MV-4-11 (cell line): Measurements from ENCODE around the gene THOP1.

ENCODE experiments used
- DNase-seq: peaks from one replicate; lab custom pipeline; 2025; lab: John Stamatoyannopoulos, UW

THOP1 gene

GRCh38 chr19:2762783-2763496 lies 22.4 kb upstream of the THOP1 start:
- DNase-seq: no peak

DNA sequence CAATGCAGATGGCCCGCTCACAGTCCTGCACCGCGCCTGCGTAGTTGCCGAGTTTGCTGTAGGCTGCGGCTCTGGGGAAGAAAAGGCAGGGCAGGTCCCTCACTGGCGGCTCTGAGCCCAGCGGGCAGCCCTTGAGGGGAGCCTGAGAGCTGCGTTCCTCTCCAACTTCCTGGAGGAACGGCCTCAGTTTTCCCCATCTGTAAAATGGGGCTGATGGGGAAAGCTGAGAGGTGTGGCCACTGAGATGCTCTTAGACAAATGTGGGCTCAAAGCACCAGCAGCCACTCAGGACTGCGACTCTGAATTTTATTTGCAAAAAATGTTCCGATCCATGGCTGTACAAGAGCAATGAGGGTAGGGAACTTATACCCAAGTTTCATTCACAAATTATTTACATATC lies 21.6 kb upstream of the THOP1 start:
- no peak for DNase-seq

DNA sequence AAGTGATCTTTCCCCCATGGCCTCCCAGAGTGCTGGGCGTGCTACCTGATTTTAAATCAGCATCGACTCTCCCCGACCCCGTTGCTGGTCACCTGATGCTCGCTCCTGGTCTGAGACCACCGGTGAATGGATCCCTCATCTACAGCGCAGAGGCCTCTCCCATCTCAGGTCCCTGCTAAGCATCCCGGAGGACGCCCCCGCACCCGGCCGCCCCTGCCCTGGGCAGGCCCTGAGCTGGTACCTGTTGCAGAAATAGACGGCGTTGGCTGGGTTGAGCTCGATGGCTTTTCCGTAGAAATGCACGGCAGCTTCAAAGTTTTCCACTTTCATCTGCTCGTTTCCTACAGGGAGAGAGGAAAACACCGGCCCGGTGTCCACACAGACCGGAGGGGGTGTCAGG lies 20.4 kb upstream of the THOP1 start:
- no peak for DNase-seq

- no peak for DNase-seq
Measured at GRCh38 chr19:2765376-2765775, 19.9 kb upstream of the THOP1 start.

- no peak for DNase-seq
Measured at GRCh38 chr19:2766594-2767372, 18.5 kb upstream of the THOP1 start.

- DNase-seq: no peak
Measured at GRCh38 chr19:2767688-2768087, 17.6 kb upstream of the THOP1 start.

GRCh38 chr19:2768365-2769132 lies 16.8 kb upstream of the THOP1 start:
- DNase-seq: no peak

GRCh38 chr19:2769218-2769617 lies 16.1 kb upstream of the THOP1 start:
- no peak for DNase-seq

DNA sequence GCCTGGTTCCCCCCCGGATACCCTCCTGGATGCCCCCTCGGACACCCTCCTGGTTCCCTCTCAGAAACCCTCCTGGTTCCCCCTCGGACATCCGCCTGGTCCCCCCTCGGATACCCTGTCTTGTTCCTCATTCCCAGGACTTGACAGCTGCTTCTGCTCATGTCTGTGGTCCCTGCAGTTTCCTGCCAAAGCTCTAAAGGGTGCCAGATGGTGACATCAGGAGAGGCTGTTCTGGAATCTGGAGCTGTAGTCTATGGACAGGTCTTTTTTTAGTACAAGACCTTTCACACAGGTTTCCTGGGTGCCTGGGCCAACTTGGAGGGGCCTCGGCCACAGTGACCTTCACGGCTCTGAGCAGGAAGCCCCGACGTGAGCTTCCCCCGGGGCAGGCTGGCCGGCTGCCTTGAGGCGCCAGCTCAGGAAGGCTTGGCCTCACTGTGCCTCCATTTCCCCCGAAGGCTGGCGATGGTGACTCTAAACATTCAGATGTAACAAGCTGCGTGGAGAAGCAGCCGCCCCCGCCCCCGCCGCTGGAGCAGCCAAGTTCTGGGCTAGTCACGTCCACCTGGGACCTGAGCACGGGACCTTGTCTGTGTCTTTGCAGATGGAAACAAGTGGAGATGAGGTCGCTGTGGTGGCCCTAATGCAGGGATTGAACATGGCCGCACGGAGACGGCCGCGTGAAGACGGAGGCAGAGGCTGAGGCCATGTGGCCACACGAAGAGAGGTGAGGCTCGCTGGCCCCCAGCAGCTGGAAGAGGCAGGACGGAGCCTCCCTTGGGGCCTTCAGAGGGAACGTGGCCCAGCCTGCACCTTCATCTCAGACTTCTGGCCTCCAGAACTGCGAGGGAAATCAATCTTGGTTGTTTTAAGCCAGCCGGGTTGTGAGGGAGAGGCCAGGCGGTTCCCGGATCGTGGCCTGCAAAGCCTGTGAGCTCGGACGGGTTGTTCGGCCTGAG lies 15.0 kb upstream of the THOP1 start:
- peak; percentile 61 for DNase-seq

- DNase-seq: no peak
Measured at GRCh38 chr19:2771786-2772674, 13.3 kb upstream of the THOP1 start.

DNA sequence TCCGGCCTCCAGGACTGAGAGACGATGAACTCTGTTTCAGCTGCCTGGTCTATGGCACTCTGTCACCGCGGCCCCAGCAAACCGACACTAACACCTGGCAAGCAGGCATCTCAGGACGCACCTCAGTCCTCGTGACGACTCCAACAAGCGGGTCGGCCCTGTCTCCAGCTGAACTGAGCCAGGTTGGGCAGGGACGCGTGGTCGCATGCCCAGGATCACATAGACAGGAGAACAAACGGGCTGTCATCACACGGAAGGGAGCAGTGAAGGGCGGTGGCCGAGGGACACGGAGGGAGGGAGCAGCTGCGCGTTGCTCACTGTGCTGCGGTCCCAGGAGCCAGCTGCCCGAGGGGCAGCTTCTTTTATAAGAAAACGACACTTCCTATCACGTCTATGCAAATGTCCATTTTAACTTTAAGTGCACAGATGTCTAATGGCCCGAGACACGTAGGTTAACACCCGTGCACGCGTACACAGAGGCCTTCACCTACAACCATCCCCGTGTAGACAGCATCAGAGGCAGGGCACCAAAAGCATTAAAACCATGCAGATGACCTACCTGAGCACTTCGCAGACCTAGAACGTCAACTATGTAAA lies 11.1 kb upstream of the THOP1 start:
- no peak for DNase-seq

DNA sequence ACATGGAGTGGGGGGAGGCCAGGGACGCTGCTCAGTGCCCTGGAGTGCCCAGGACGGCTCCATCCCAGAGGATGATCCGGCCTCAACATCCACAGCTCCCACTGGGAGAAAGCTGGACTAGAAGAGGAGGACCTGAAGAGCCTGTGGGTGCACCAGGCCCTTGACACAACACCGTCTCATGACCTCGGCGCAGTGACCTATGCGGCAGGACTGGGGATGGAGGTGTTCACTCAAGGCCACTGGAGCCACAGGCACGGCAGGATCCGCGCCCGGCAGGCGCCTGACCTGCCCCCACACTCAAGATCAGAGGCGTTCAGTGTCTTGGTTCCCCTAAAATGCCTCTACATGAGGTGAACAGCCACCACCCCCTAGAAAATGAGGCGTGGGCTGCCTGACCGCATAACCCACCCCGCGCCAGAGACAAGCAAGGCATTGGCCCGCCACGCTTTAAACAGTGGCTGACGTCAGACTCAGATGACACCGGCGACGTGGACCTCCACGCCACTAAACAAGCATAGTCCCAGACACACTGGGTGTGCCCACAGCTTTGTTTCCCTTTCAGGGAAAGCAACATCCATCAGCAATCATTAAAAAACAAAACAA lies 10.2 kb upstream of the THOP1 start:
- no peak for DNase-seq

DNA sequence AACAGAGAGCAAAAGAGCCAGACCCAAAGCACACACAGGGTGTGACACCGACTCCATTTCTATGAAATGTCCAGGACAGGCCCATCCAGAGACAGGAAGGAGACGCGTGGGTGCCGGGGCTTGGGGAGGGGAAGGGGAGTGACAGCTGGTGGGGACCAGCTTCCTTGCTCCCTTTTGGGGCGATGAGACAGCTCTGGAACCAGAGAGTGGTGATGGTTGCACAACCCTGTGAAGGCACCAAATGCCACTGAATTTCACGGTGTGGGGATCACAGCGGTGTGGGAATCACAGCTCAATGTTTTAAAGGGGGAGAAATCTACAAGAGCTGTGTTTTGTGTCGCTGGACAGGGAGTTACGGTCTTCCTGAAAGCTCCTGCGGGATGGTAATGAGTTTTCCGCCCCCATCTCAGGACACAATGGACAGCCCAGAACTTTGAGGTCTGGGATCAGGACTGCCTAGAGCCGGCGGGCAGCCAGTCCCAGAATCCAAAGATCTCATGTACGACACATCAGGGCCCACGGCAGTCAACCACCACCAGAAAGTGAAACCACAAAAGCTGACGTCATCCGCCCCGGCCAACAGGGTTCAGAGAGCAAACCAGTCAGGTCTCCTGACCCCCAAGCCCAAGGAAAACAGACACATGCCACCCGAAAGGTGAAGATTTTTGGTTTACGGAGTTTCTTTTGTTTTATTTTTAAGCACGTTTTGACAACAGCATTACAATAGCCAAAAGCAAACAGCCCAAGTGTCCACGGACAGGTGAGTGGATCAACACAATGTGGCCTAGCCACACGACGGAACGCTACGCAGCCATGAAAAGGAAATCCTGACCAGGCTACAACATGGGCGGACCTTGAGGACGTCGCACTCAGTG lies 9.5 kb upstream of the THOP1 start:
- peak; percentile 77 for DNase-seq

DNA sequence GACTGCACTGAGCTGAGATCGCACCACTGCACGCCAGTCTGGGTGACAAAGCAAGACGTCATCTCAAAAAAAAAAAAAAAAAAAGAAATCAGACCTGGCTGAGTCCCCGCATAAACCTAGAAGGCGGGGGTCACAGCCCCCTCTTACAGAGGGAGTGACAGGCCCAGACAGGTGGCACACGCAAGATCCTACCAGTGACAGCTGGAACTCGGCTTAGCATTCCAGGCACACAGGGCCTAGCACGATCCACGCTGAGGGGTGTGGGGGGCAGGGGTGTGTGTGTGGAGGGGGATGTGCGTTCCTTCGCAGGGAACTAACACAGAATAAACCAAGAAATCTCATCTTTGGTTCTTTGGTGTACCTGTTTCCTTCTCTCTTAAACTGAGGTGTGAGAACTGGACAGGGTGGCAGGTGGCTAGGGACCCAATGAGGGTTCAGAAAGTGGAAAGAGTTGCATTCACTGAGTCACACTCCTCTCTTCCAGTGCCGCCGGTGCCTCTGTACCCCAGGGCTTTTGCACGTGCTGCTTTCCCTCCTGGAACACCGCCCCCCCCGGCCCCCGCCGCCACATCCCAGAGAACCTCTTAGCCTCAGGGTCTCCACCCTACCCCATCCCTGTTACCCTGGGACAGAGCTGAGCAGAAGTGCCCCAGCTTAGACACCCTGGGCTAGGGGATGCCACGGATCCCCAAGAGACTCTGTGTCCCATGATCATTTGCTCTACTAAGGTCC lies 7.2 kb upstream of the THOP1 start:
- no peak for DNase-seq

- DNase-seq: no peak
Measured at GRCh38 chr19:2779121-2779740, 6.1 kb upstream of the THOP1 start.

GRCh38 chr19:2780284-2780683 lies 5.0 kb upstream of the THOP1 start:
- DNase-seq: no peak

DNA sequence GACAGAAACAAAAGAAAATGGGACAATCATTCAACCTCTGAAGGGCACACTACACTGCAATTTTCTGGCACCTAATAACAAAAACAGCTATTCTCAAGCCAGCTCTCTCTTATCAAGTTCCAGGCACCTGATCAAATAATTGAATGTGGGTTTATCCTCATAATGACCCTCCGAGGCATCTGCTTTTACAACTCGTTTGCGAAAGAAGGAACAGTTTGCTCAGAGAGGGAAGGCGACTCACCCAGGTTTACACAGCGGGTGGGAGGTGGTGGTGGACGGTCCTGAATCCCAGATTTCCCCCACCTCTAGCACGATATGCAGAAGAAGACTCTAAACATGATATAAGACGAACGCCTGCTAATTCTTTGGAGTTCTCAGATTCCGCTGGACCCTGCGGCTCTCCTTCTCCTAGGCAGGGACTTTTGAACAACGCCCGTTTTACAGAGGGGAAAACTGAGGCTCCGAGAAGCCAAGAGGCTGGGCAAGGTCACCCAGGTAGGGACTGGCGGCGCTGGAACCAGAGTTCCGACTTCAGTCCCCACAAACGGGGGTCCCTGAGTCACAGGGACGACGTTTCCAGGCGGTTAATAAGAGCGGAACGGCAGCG lies 2.9 kb upstream of the THOP1 start:
- no peak for DNase-seq
